ENCODE measurements around the gene HSPA9.
A peak's percentile ranks its signal among the peaks of the same experiment; 100 is the strongest.

HSPA9 gene
- 222 to 1,144 (median 568) reads per million in 9 experiments for total RNA-seq

GRCh38 chr5:138575194-138576015 lies at the start of gene HSPA9:
HSPA9 (minus strand) TSS chr5:138575401; CDS start chr5:138575318, 83 bp downstream.
- ATAC-seq (replicated peaks) (peak; percentile 85), DNase-seq (peak; percentile 94 to 97 (median 95))
- H3K4me1 Mint-ChIP-seq (ENCODE audit: low read depth in 2 of 2): peaks cover 17 to 26% of the 10 kb centered on the region in 2 donors

GRCh38 chr5:138623053-138623452 lies 47.9 kb upstream of the HSPA9 start:
- Mint-ChIP-seq H3K36me3 (ENCODE audit: insufficient read depth) (no peaks in the 10 kb centered on the region), H3K27ac (no peak overlapping the region), H3K4me1 (ENCODE audit: low read depth in 2 of 2) (no peaks in the 10 kb centered on the region), H3K27me3 (peaks cover 33 to 63% of the 10 kb centered on the region in 2 donors), H3K4me3 (no peak overlapping the region), H3K9me3 (no peaks in the 10 kb centered on the region)
- DNase-seq (no peak), ATAC-seq (replicated peaks) (no peak)

More at GRCh38 chr5:138575194-138576015, at the start of gene HSPA9:
- Mint-ChIP-seq H3K4me3 (peak within 1 kb of the TSS; percentile 91 to 99), H3K36me3 (ENCODE audit: insufficient read depth) (peaks cover 54% of the 10 kb centered on the region), H3K27me3 (no peaks in the 10 kb centered on the region), H3K9me3 (peaks cover 0 to 3% of the 10 kb centered on the region in 2 donors), H3K27ac (peak within 1 kb of the TSS; percentile 100)

GRCh38 chr5:138622051-138622450 lies 46.9 kb upstream of the HSPA9 start:
- no peak for ATAC-seq (replicated peaks)

GRCh38 chr5:138620663-138621224 lies 45.5 kb upstream of the HSPA9 start:
- Mint-ChIP-seq H3K27ac (no peak overlapping the region), H3K9me3 (no peaks in the 10 kb centered on the region), H3K4me3 (no peak overlapping the region), H3K27me3 (peaks cover 33 to 44% of the 10 kb centered on the region in 2 donors), H3K4me1 (ENCODE audit: low read depth in 2 of 2) (no peaks in the 10 kb centered on the region), H3K36me3 (ENCODE audit: insufficient read depth) (no peaks in the 10 kb centered on the region)
- ATAC-seq (replicated peaks) (no peak), DNase-seq (no peak)

More at GRCh38 chr5:138622051-138622450, 46.9 kb upstream of the HSPA9 start:
- Mint-ChIP-seq H3K27ac (no peak overlapping the region), H3K36me3 (ENCODE audit: insufficient read depth) (no peaks in the 10 kb centered on the region), H3K9me3 (no peaks in the 10 kb centered on the region), H3K27me3 (peaks cover 33 to 53% of the 10 kb centered on the region in 2 donors), H3K4me3 (no peak overlapping the region), H3K4me1 (ENCODE audit: low read depth in 2 of 2) (no peaks in the 10 kb centered on the region)
- no peak for DNase-seq

GRCh38 chr5:138616508-138616907 lies 41.3 kb upstream of the HSPA9 start:
- H3K9me3 Mint-ChIP-seq: no peaks in the 10 kb centered on the region
- DNase-seq (no peak), ATAC-seq (replicated peaks) (no peak)
- no peaks in the 10 kb centered on the region for H3K36me3 Mint-ChIP-seq (ENCODE audit: insufficient read depth)
- H3K4me1 Mint-ChIP-seq (ENCODE audit: low read depth in 2 of 2): peaks cover 0 to 2% of the 10 kb centered on the region in 2 donors
- peaks cover 30 to 66% of the 10 kb centered on the region in 2 donors for H3K27me3 Mint-ChIP-seq
- no peak overlapping the region for H3K27ac Mint-ChIP-seq
- no peak overlapping the region for H3K4me3 Mint-ChIP-seq

GRCh38 chr5:138615461-138615860 lies 40.3 kb upstream of the HSPA9 start:
- no peak overlapping the region for H3K4me3 Mint-ChIP-seq
- H3K9me3 Mint-ChIP-seq: no peaks in the 10 kb centered on the region
- no peaks in the 10 kb centered on the region for H3K36me3 Mint-ChIP-seq (ENCODE audit: insufficient read depth)
- ATAC-seq (replicated peaks): no peak
- H3K27ac Mint-ChIP-seq: no peak overlapping the region
- DNase-seq: no peak
- H3K4me1 Mint-ChIP-seq (ENCODE audit: low read depth in 2 of 2): peaks cover 6 to 10% of the 10 kb centered on the region in 2 donors
- H3K27me3 Mint-ChIP-seq: peaks cover 30 to 66% of the 10 kb centered on the region in 2 donors

- DNase-seq (no peak), ATAC-seq (replicated peaks) (no peak)
- H3K27me3 Mint-ChIP-seq: peaks cover 40 to 62% of the 10 kb centered on the region in 2 donors
- H3K27ac Mint-ChIP-seq: no peak overlapping the region
- no peaks in the 10 kb centered on the region for H3K9me3 Mint-ChIP-seq
- no peaks in the 10 kb centered on the region for H3K36me3 Mint-ChIP-seq (ENCODE audit: insufficient read depth)
- H3K4me3 Mint-ChIP-seq: peak overlapping the region in 1 of 2 donors; percentile 53
- peaks cover 6 to 10% of the 10 kb centered on the region in 2 donors for H3K4me1 Mint-ChIP-seq (ENCODE audit: low read depth in 2 of 2)
These were observed 36.5 kb upstream of the HSPA9 start for GRCh38 chr5:138611678-138612218.

- Mint-ChIP-seq H3K4me3 (peak overlapping the region; percentile 38 to 53), H3K27ac (no peak overlapping the region), H3K27me3 (peaks cover 40 to 68% of the 10 kb centered on the region in 2 donors), H3K36me3 (ENCODE audit: insufficient read depth) (no peaks in the 10 kb centered on the region), H3K9me3 (no peaks in the 10 kb centered on the region), H3K4me1 (ENCODE audit: low read depth in 2 of 2) (peaks cover 6 to 10% of the 10 kb centered on the region in 2 donors)
- ATAC-seq (replicated peaks): peak; percentile 54
- DNase-seq: no peak
These were observed 35.9 kb upstream of the HSPA9 start for GRCh38 chr5:138610918-138611677.

GRCh38 chr5:138610415-138610917 lies 35.3 kb upstream of the HSPA9 start:
- ATAC-seq (replicated peaks) (no peak), DNase-seq (no peak)
- peaks cover 40 to 69% of the 10 kb centered on the region in 2 donors for H3K27me3 Mint-ChIP-seq
- H3K27ac Mint-ChIP-seq: no peak overlapping the region
- no peaks in the 10 kb centered on the region for H3K9me3 Mint-ChIP-seq
- peaks cover 6 to 11% of the 10 kb centered on the region in 2 donors for H3K4me1 Mint-ChIP-seq (ENCODE audit: low read depth in 2 of 2)
- peak overlapping the region; percentile 38 to 53 for H3K4me3 Mint-ChIP-seq
- H3K36me3 Mint-ChIP-seq (ENCODE audit: insufficient read depth): no peaks in the 10 kb centered on the region

- Mint-ChIP-seq H3K4me1 (ENCODE audit: low read depth in 2 of 2) (peaks cover 6 to 12% of the 10 kb centered on the region in 2 donors), H3K36me3 (ENCODE audit: insufficient read depth) (no peaks in the 10 kb centered on the region), H3K9me3 (no peaks in the 10 kb centered on the region), H3K27me3 (peaks cover 41 to 66% of the 10 kb centered on the region in 2 donors), H3K4me3 (no peak overlapping the region), H3K27ac (no peak overlapping the region)
- ATAC-seq (replicated peaks): no peak
- no peak for DNase-seq
These were observed 31.3 kb upstream of the HSPA9 start for GRCh38 chr5:138606378-138607064.

GRCh38 chr5:138605254-138605972 lies 30.2 kb upstream of the HSPA9 start:
- no peak overlapping the region for H3K27ac Mint-ChIP-seq
- H3K27me3 Mint-ChIP-seq: peaks cover 42 to 66% of the 10 kb centered on the region in 2 donors
- no peak for ATAC-seq (replicated peaks)
- H3K4me3 Mint-ChIP-seq: no peak overlapping the region
- peaks cover 0 to 4% of the 10 kb centered on the region in 2 donors for H3K4me1 Mint-ChIP-seq (ENCODE audit: low read depth in 2 of 2)
- DNase-seq: no peak
- no peaks in the 10 kb centered on the region for H3K36me3 Mint-ChIP-seq (ENCODE audit: insufficient read depth)
- H3K9me3 Mint-ChIP-seq: no peaks in the 10 kb centered on the region

GRCh38 chr5:138604176-138604785 lies 29.1 kb upstream of the HSPA9 start:
- Mint-ChIP-seq H3K4me3 (no peak overlapping the region), H3K9me3 (no peaks in the 10 kb centered on the region), H3K27me3 (peaks cover 41 to 68% of the 10 kb centered on the region in 2 donors), H3K36me3 (ENCODE audit: insufficient read depth) (no peaks in the 10 kb centered on the region), H3K27ac (no peak overlapping the region), H3K4me1 (ENCODE audit: low read depth in 2 of 2) (peaks cover 0 to 4% of the 10 kb centered on the region in 2 donors)
- ATAC-seq (replicated peaks) (no peak), DNase-seq (no peak)
